Dendritic cell treated with granulocyte-macrophage colony-stimulating factor and Interleukin-4, amounts not matched to agents 40 ng/mL and 50 ng/mL, for 4 days (primary cell): Measurements from ENCODE around the gene EHF.

Source experiments
- H3K27ac Mint-ChIP-seq: one replicate; pipeline ENCODE4 v1.8.0; 2022; ENCODE audit warnings: mild to moderate bottlenecking, mixed read lengths
- H3K27me3 Mint-ChIP-seq: one replicate; pipeline ENCODE4 v1.8.0; 2022; ENCODE audit warnings: mild to moderate bottlenecking, mixed read lengths
- H3K36me3 Mint-ChIP-seq: one replicate; pipeline ENCODE4 v1.8.0; 2022; ENCODE audit warnings: low read depth, mixed read lengths
- H3K4me1 Mint-ChIP-seq: one replicate; pipeline ENCODE4 v1.8.0; 2022; ENCODE audit warnings: low read depth, mixed read lengths
- H3K4me3 Mint-ChIP-seq: one replicate; pipeline ENCODE4 v1.8.0; 2022; ENCODE audit warnings: mild to moderate bottlenecking, moderate library complexity, mixed read lengths
- H3K9me3 Mint-ChIP-seq: one replicate; pipeline ENCODE4 v1.8.0; 2022; ENCODE audit warnings: mixed read lengths
- intact Hi-C: fragments of 100-400 bp; cut with micrococcal nuclease; formaldehyde crosslinking; loops from one replicate; pipeline ENCODE4 v1.15.0; 2022

Gene EHF

DNA sequence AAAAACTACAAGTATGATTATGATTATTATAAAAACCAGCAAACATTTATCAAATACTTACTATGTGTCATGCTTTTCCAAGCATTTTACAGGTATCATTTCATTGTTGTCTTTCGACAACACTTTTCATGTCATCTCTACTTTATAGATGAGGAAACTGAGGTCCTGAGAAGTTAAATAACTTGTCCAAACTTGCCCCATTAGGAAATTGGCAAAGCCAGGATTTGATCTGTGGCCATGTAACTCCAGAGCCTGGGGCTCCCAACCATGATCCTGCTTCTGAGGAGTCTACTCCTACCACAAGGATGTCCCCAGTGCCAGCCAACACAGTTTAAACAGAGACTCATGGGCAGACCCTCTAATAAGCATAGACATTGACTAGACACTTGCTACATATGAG is 15.2 kb downstream of the EHF start:
- Mint-ChIP-seq H3K4me1 (peaks cover 78% of the 10 kb centered on the region), H3K27ac (peak overlapping the region; percentile 52), H3K27me3 (no peaks in the 10 kb centered on the region), H3K36me3 (peaks cover 18% of the 10 kb centered on the region), H3K9me3 (no peaks in the 10 kb centered on the region), H3K4me3 (no peak overlapping the region)
- intact Hi-C loops: no loop called here

DNA sequence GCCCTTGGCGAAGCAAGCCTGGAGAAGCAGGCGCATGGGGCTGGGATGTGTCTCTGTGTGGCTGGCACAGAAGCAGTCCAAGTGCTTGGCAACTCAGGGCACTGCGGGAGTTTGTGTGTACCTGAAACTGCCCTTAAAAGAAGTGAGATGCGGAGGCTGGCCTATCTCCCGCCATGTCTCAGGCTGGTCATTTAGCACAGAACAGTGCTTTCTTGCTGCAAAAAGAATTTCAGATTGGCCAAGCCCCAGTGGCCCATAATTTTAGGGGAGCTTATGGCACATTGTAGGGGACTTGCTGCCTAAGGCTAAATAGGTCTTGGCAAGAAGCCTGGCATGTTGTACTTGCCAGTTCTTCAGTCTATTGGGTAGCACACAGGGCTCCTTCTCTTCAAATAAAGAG is 16.4 kb downstream of the EHF start:
- Mint-ChIP-seq H3K4me3 (no peak overlapping the region), H3K4me1 (peaks cover 77% of the 10 kb centered on the region), H3K36me3 (peaks cover 16% of the 10 kb centered on the region), H3K27ac (no peak overlapping the region), H3K27me3 (no peaks in the 10 kb centered on the region), H3K9me3 (no peaks in the 10 kb centered on the region)
- intact Hi-C loops: no loop called here

DNA sequence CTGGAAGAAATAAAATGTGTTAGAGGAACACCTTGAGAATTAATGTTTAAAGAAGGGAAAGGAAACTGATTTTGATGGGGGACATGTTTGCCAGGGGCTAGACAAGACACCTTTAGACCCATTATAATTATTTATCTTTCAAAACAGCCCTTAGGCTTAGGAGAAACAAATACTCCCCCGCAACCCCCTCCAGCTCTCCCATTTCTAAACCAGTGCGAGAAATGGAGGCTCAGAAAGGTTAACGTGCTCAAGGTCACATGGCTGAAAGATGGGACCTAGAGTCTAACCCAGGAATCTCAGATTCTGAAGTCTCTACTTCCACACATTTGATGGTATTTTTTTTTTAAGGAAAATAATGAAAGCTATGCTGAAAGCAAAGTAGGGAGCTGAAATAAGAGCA is 18.0 kb downstream of the EHF start:
- intact Hi-C loops: no loop called here
- Mint-ChIP-seq H3K36me3 (peaks cover 28% of the 10 kb centered on the region), H3K4me1 (peaks cover 72% of the 10 kb centered on the region), H3K4me3 (no peak overlapping the region), H3K27me3 (no peaks in the 10 kb centered on the region), H3K9me3 (no peaks in the 10 kb centered on the region), H3K27ac (peak overlapping the region; percentile 56)

DNA sequence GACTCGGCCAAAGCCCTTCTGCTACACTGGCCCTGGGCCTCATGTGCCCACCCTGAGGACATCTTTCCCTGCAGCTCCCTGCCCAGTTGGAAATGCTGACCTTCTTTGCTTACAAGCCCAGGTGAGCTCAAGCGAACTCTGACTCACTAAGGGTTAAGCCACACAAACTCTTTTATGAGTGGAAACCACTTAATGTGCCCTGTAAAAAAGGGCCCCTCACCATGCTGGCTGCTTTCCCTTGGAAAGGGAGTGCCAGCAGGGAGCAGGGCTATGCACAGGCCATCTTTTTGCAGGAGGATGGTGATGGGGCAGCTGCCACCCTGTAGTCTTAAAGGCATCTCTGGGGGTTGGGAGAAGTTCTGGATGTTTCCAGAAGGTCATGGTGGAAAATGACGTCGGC is 18.7 kb downstream of the EHF start:
- peaks cover 32% of the 10 kb centered on the region for H3K36me3 Mint-ChIP-seq
- no peaks in the 10 kb centered on the region for H3K27me3 Mint-ChIP-seq
- intact Hi-C loops: no loop called here
- no peak overlapping the region for H3K27ac Mint-ChIP-seq
- H3K4me1 Mint-ChIP-seq: peaks cover 67% of the 10 kb centered on the region
- H3K9me3 Mint-ChIP-seq: no peaks in the 10 kb centered on the region
- H3K4me3 Mint-ChIP-seq: no peak overlapping the region

DNA sequence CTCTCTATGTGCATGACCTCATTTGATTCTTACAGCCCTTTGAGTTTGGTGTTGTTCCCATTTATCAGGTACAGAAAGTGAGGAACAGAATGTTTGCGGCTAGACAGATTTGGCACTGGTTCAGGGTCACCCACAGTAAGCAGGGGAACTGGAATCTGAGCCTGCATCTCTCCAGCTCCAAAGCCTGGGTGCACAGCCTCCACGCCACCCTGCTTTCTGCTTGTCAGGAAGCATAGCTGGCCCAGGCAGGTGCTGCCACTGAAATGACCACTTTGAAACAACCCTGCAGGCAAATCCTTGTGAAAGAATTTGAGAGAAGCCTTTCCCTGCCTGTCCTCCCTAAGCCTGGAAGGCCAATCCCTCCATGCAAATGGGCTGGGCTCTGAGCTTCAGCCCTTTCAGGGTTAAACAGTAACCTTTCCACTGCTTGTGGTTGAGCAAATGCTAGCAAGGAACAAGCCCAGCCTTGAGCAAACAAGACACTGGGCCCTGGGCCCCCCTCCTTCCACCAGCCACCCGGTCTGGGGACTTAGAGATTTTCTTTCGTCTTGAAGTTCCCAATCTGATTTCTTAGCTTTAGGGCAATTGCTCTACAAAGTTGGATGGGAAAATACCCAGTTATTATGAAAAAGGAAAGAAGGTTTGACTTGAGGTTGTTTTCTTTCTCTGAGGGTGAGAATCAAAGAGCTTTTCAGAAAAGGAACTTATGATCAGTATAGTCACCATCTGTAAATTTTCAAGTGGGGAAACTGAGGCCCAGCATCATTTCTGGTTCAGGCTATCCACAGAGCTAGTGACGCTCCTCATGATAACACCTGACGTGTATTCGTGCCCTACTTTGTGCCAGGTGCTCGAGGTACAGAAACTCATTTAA is 19.4 kb downstream of the EHF start:
- H3K4me1 Mint-ChIP-seq: peaks cover 65% of the 10 kb centered on the region
- no peaks in the 10 kb centered on the region for H3K9me3 Mint-ChIP-seq
- no peak overlapping the region for H3K4me3 Mint-ChIP-seq
- no peak overlapping the region for H3K27ac Mint-ChIP-seq
- H3K27me3 Mint-ChIP-seq: no peaks in the 10 kb centered on the region
- peaks cover 38% of the 10 kb centered on the region for H3K36me3 Mint-ChIP-seq
- intact Hi-C loops: no loop called here

DNA sequence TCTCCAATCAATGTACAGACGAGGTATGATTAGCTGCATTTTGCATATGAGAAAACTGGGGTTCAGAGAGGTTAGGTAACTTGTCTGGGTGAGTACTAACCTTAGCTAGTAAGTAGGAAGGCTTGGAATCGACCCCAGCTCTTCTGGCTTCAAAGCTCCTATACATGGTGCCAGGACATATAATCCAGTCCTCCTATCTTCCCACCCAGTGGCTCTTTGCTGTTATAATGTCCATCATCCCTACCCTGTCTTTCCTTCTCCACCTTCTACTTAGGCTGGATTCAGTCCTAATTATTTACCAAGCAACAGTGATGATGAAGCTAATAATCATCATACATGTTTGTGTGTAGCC is 20.0 kb downstream of the EHF start:
- Mint-ChIP-seq H3K27me3 (no peaks in the 10 kb centered on the region), H3K36me3 (peaks cover 44% of the 10 kb centered on the region)
- intact Hi-C loops: no loop called here

DNA sequence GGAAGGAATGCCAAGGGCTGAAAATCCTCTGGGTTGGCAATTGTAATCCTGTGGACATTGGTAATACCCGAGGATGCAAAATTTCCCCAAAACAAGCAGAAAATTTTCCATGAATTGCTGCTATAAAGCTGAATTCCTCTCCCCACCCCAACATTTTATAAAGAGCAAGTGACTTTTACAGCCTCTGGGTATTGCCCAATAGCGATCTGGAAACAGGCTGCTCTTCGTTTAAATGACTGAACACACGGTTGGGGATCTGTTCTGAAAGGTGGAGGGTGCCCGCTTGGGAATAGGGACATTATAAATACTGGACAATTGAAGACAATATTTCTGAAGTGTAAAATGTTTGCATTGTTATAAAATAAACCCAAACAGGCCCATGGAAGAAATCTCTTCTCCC is 20.6 kb downstream of the EHF start:
- H3K27me3 Mint-ChIP-seq: no peaks in the 10 kb centered on the region
- H3K36me3 Mint-ChIP-seq: peaks cover 50% of the 10 kb centered on the region
- no peak overlapping the region for H3K27ac Mint-ChIP-seq
- H3K9me3 Mint-ChIP-seq: no peaks in the 10 kb centered on the region
- H3K4me1 Mint-ChIP-seq: peaks cover 70% of the 10 kb centered on the region
- intact Hi-C loops: no loop called here
- H3K4me3 Mint-ChIP-seq: no peak overlapping the region

More for the DNA sequence above, 20.0 kb downstream of the EHF start:
- no peak overlapping the region for H3K27ac Mint-ChIP-seq
- peaks cover 65% of the 10 kb centered on the region for H3K4me1 Mint-ChIP-seq
- no peak overlapping the region for H3K4me3 Mint-ChIP-seq
- no peaks in the 10 kb centered on the region for H3K9me3 Mint-ChIP-seq

DNA sequence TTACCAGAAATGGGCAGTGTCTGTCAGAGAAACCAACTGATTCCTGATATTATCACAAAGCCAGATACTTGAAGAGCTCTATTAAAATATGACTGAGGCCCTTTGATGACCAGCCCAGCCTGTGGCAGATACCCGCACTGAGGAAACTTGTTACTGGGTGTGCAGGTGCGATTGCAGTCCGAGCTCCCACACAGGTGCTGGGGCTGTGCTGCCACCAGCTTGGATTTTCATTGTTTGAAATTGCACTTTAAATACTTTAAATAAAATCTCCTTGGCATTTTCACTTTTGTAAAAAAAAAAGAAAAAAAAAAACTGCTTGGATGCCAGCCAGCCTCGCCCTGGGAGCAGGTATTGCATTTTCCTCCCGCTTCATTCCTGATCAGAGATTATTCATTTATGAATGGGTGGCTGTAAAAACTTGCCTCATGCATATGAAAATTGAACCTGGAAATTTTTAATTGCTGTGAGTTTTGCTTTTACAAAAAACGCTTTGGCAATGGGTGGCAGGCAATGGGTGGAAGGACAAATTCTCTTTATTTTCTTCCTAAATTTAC is 21.2 kb downstream of the EHF start:
- Mint-ChIP-seq H3K27me3 (no peaks in the 10 kb centered on the region), H3K4me1 (peaks cover 70% of the 10 kb centered on the region), H3K27ac (no peak overlapping the region), H3K36me3 (peaks cover 56% of the 10 kb centered on the region), H3K9me3 (no peaks in the 10 kb centered on the region), H3K4me3 (no peak overlapping the region)
- intact Hi-C loops: no loop called here

DNA sequence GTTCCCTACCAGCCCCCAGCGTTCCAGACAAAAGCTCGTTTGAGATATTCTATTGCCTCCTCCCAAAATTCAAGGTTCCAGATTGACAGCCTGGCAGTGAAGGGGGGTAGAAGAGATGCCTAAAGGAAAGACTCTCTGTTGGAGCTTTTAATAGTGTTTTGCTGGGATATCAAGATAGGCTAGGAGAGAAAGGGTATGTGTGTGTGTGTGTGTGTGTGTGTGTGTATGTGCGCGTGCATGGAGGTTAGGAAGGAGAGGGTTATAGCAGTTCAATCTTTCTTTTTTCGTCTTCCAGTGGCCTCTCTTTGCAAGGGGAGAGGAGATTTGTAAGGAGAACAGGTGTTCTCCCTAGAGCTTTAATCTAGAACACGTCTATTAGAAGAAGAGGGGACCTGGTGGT is 22.0 kb downstream of the EHF start:
- Mint-ChIP-seq H3K9me3 (no peaks in the 10 kb centered on the region), H3K27ac (no peak overlapping the region), H3K4me3 (no peak overlapping the region), H3K4me1 (peaks cover 65% of the 10 kb centered on the region), H3K36me3 (peaks cover 64% of the 10 kb centered on the region), H3K27me3 (no peaks in the 10 kb centered on the region)
- intact Hi-C loops: no loop called here

DNA sequence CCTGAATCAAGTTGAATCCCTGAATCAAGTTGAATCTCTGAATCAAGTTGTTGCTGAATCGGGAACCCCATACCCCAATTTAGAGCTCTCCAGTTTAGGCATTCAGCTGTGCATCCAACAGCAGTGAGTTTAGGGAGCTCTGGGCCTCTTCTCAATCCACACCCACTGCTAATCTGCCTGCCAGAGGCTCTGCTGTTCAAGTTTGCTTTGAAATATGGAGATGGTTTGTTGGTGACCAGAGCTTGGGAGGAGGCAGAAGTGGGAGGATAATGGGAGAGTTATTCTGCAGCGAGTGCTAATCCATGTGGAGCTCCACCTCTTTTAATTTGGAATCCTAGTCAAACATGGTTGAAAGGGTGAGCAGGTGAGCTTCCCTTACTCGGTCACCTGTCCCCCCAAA is 22.4 kb downstream of the EHF start:
- Mint-ChIP-seq H3K4me3 (no peak overlapping the region), H3K4me1 (peaks cover 61% of the 10 kb centered on the region), H3K27ac (no peak overlapping the region), H3K36me3 (peaks cover 65% of the 10 kb centered on the region), H3K9me3 (no peaks in the 10 kb centered on the region), H3K27me3 (no peaks in the 10 kb centered on the region)
- intact Hi-C loops: no loop called here

DNA sequence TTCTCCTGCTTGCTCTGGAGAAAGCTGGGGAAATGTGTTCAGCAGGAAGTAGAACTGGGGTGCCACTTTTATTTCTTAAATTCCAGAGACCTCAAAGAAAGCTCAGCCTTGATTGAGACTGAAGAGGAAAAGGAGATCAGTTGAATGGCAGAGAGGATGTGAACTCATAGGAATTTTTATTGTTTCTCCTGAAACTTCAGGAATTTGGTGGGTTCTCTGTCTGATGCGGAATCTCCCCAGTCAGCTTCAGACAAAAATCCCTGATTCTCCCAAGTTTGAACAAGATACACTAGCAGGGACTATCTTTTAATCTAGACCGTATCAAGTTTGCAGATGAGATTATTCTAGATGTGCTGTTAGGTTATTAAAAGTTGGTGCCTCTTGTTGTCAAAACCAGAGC is 23.0 kb downstream of the EHF start:
- Mint-ChIP-seq H3K9me3 (no peaks in the 10 kb centered on the region), H3K4me1 (peaks cover 56% of the 10 kb centered on the region), H3K27me3 (no peaks in the 10 kb centered on the region), H3K4me3 (no peak overlapping the region), H3K36me3 (peaks cover 69% of the 10 kb centered on the region), H3K27ac (no peak overlapping the region)
- intact Hi-C loops: no loop called here

DNA sequence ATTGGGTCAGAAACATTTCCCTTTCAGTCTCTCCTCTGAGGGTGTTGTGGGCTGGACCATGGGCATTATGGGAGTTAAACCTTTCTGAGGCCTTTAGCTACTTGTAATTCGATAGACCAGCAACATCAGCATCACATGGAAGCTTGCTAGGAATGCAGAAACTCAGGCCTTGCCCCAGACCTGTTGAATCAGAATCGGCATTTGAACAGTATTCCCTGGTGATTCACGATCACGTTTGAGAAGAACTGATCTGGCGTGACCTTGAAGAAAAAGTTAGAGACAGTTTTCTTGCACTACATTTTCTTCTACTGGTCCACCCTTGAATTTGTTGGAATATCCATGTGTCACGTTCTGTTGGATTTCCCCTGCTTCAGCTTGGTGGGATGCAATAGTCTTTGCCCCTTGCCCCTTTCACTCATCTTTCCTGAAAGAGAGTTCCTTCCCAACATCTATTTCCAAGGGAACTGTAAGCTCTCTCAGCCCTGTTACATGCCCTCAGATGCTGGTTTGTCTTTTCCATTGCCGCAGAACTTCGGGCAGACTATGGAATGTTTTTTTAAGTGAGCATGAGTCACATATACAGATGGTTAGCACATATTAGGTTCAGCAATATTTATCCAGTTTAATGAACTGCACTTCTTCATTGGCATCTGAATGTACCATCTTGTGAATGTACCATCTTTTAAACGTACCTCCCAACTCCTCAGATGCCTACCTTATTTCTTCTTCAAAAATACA is 23.9 kb downstream of the EHF start:
- intact Hi-C loops: no loop called here
- no peaks in the 10 kb centered on the region for H3K9me3 Mint-ChIP-seq

DNA sequence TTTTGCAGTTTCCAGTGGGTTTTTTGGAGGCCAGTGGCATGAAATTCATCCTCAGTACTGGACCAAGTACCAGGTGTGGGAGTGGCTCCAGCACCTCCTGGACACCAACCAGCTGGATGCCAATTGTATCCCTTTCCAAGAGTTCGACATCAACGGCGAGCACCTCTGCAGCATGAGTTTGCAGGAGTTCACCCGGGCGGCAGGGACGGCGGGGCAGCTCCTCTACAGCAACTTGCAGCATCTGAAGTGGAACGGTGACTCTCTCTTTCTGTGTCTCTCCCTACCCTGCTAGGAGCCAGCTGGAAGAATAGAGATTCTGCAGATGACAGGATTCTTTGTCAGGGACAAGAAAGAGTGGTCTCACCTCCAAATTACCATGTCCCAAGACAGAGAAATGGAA is 25.5 kb downstream of the EHF start:
- Mint-ChIP-seq H3K9me3 (no peaks in the 10 kb centered on the region), H3K27ac (no peak overlapping the region), H3K27me3 (no peaks in the 10 kb centered on the region), H3K4me3 (no peak overlapping the region), H3K36me3 (peaks cover 77% of the 10 kb centered on the region), H3K4me1 (peaks cover 57% of the 10 kb centered on the region)
- intact Hi-C loops: no loop called here

More for the DNA sequence above, 23.9 kb downstream of the EHF start:
- Mint-ChIP-seq H3K36me3 (peaks cover 73% of the 10 kb centered on the region), H3K4me3 (no peak overlapping the region), H3K27me3 (no peaks in the 10 kb centered on the region), H3K4me1 (peaks cover 59% of the 10 kb centered on the region), H3K27ac (peak overlapping the region; percentile 37)

DNA sequence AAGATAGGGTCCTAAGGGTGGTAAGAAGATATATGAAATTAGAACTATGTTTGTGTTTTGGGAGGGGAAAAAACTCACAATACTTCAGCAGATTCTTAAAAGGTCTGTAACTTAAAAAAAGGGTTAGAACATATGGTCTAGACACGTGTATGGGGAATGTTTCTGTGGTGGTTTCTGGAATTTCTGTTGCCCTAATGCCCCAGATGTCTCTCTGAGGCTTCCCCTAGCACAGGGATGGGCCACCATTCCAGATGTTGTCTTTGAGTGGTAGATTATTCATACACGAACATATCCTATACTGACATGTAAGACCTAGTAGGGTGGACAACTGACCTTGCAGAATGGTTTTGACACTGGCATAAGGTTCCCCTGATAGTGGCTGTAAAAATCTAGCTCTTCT is 26.2 kb downstream of the EHF start:
- Mint-ChIP-seq H3K36me3 (peaks cover 80% of the 10 kb centered on the region), H3K4me3 (no peak overlapping the region), H3K4me1 (peaks cover 57% of the 10 kb centered on the region), H3K27me3 (no peaks in the 10 kb centered on the region), H3K27ac (no peak overlapping the region), H3K9me3 (no peaks in the 10 kb centered on the region)
- intact Hi-C loops: no loop called here
